ENCODE results near the gene FOXS1.

DNA sequence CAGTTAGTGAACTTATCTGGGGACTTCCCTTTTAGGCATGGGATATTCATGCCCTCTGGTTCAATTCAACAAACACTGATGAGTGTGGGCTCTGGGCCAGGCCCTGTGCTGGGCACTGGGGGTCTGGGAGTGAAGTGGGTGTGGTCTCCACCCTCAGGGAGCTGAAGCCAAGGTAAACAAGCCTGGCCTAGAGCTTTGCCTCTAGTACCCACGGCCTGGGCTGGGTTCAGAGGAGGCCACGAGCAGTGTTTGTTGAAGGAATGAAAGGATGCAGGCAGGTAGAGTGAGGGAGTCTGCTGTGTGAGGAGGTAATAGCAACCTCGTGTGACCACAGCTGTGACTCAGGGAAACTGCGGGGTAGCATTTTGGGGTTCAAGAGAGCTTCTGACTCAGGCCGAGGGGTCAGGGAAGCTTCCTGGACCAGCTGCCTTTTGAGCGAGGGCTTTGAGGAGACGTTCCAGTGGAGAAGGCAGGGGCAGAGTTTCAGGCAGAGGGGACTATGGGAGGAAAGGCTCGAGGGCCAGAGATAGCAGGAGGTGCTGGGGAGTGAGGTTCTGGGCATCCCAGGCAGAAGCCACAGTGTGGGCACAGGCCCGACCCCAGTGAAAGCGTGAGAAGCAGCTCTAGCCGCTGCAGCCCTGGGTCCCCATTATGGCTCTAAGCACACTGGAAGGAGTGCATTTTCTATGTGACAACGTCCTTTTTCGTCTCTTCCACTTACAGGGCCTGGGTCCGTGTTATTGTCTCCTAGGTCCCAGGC lies 20.7 kb downstream of the FOXS1 start:
- TF ChIP-seq CTCF (IDR thresholded peaks at IDR 0.05) (no peak), EP300 (IDR thresholded peaks at IDR 0.05; ENCODE audit: borderline replicate concordance in 1 of 2, low read depth in 1 of 2, low read length in 1 of 2) (no peak), YY1 (IDR thresholded peaks at IDR 0.05; ENCODE audit: low read depth) (no peak), TAF1 (IDR thresholded peaks at IDR 0.05; ENCODE audit: borderline replicate concordance, low read depth, low read length) (no peak), EZH2phosphoT487 (IDR thresholded peaks at IDR 0.05; ENCODE audit: borderline replicate concordance, low read depth) (no peak)
